ENCODE data around the gene CCDC69.

- TF ChIP-seq CTCF (IDR thresholded peaks at IDR 0.05 in 4 of 5, conservative IDR thresholded peaks at IDR 0.05 in 1 of 5) (no peak), POLR2A (IDR thresholded peaks at IDR 0.05) (no peak)
Observed at GRCh38 chr5:151137067-151137825, 86.6 kb downstream of the CCDC69 start.

Measured in gastrocnemius medialis (tissue), 4 donors.